ENCODE measurements around the gene MRO.

- TF ChIP-seq POLR2A (IDR thresholded peaks at IDR 0.05), result no peak
- TF ChIP-seq POLR2AphosphoS5 (IDR thresholded peaks at IDR 0.05; ENCODE audit: insufficient read depth in 1 of 2, low read depth in 1 of 2), result no peak
- no peak for TF ChIP-seq CTCF (IDR thresholded peaks at IDR 0.05)
Observed at GRCh38 chr18:50848991-50849390, 29.2 kb upstream of the MRO start.
